NCI-H2196 treated with DMSO at 0.1 percent for 48 hours (cell line): ENCODE measurements around the gene TMEM234.

Experiments
- DNase-seq: peaks from one replicate; lab custom pipeline; 2025; ENCODE audit not compliant: unreplicated experiment; lab: John Stamatoyannopoulos, UW

Gene TMEM234

DNA sequence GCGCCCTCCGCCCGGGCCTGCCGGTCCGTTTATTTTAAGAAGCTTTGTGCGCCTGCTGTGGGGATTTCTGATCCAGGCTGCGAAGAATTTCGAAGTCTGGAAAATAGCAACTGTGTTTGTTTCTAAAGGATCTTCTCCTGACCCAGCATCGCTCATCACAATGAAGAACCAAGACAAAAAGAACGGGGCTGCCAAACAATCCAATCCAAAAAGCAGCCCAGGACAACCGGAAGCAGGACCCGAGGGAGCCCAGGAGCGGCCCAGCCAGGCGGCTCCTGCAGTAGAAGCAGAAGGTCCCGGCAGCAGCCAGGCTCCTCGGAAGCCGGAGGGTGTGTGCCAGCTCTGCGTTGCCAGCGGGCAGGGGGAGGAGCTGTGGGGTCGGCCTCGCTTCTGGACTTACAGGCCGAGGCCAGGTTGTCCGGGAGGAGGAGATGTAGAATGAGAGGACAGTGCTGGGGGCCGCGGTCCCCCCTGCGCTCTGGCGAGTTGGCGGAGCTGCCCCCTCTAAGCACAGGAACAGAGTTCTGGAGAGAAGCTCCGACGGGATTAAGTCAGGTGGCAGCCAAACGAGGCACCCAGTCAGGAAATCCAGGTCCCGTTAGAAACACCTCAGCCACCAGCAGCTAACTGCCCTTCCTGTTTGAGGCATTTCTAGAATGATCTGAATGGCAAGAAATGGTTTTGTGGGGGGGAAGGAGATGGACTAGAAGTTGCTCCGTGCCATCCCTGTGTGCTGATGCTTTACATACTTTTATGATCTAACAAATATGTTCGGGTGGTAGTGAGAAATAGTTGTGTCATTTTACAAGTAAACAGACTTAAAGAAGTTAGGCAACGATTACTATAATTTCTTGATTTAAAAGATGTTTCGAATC, 41.7 kb downstream of the TMEM234 start:
- no peak for DNase-seq

- peak; percentile 90 for DNase-seq
Observed at GRCh38 chr1:32179443-32180185, 42.5 kb downstream of the TMEM234 start, which contains the start of gene TXLNA. Gene TXLNA, plus strand, starts transcription at chr1:32179675. Its CDS starts 671 bp downstream, at chr1:32180346.

- DNase-seq = no peak
Observed at GRCh38 chr1:32179193-32179442, 43.0 kb downstream of the TMEM234 start.

DNA sequence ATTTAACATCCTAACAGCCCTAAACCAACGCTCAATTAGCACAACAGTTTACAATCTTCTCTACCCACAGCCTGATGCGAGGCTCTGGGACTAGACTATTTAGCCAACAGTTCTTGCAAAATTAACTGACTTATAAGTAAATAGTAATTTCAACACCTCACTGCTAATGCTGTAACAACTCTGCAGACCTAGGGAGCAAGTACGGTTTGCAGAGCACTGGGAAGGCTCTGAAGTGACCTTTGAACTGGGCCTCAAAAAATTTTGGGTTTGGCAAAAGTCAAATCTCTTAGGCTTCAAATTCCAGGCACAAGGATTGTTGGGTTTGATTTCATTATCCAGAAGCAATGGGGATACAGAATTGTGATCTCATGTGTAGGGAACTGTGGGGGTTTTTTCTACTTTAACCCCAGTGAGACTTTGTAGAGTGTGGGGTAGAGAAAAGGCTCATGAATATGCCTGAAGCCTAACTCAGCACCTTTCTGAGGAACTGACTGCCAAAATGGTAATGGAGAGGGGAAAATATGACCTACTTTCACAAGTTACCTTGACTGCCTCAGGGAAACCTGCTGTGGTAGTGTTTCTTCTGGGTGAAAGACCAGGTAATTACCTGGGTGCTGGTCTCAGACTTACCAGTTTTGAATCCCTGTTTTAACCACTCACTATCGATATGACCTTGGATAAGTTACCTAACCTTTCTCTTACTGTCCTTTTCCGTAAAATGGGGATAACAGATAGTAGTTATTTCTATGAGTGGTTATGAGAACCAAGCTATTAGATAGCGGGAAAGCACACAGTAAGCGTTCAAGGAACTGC, 43.6 kb downstream of the TMEM234 start:
- DNase-seq = no peak

DNA sequence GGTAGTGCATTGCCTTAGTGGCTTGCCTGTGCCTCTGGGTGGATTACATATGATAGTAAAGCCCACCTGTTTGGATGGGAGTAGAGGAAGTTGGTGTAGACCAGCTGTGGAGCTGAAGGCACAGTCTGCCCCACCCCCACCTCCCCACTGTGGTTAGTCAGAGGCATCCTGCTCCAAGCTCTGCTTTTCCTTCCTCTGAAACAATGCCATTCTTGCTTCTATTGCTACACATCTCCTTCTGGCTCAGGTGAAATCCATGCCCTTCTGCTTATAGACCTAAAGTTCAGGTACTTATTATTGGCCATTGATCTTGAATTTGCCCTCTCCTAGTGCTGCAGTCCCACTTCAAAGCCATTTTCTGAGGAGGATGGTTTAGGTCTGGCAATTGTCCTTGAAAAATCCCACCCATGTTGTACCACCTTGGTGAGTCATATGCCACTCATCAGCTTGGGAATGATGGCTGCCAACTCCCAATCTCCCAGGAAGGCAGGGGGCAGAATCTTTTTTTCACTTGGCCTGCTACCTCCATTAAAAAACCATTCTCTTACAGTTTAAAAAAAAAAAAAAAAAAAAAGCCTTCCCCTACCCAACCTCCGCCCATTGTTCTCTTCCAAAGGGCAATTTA, 49.4 kb downstream of the TMEM234 start:
- DNase-seq = no peak

DNA sequence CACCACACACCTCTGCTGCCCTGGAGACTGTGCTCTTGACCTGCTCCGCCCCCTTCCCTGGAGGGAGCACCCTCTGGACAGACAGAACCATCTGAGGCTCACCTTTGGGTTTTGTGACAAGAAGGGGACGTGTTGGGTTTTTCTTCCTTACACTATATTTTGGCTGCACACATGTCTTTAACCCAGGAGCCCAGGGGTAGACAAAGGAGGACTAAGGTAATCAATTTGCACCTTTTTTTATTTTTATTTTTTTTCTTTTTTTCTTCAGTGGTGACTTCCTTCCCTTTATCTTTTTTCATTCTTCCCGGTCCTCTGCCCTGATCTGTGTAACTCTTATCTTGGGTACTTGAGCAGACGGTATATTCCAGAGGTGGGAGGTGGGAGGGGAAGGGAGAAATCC, 51.2 kb downstream of the TMEM234 start:
- no peak for DNase-seq
